A172 (cell line): ENCODE measurements around the gene C1orf87. TPM values are rescaled to one million over a fixed set of nuclear protein-coding genes. Genes with fewer than 3 reads are reported as not detected.

Experiments used
- DNase-seq: peaks from one replicate; pipeline ENCODE4 v3.0.0-alpha.2; 2015; ENCODE audit warnings: low spot score
- total RNA-seq: library from RNA; depleted of rRNA; stranded (reverse); fragments of >200 nt; shearing (Covaris generic); gene quantifications from 2 replicates; pipeline ENCODE4 v1.2.3, GENCODE V29; 2014

Gene C1orf87
- total RNA-seq, 1 experiment from 2014 or later: not detected

- no peak for DNase-seq
These were observed 14.1 kb downstream of the C1orf87 start for GRCh38 chr1:60059468-60059867.

- no peak for DNase-seq
These were observed 18.2 kb downstream of the C1orf87 start for GRCh38 chr1:60055336-60055735.

- DNase-seq: no peak
These were observed 19.2 kb downstream of the C1orf87 start for GRCh38 chr1:60054374-60054773.

GRCh38 chr1:60052601-60053000, 21.0 kb downstream of the C1orf87 start:
- DNase-seq: no peak

- no peak for DNase-seq
These were observed 22.4 kb downstream of the C1orf87 start for GRCh38 chr1:60051191-60051590.

- DNase-seq: no peak
These were observed 24.4 kb downstream of the C1orf87 start for GRCh38 chr1:60049188-60049587.

- no peak for DNase-seq
These were observed 28.7 kb downstream of the C1orf87 start for GRCh38 chr1:60044881-60045280.

- no peak for DNase-seq
These were observed 31.8 kb downstream of the C1orf87 start for GRCh38 chr1:60041783-60042182.

GRCh38 chr1:60037669-60038068, 35.9 kb downstream of the C1orf87 start:
- DNase-seq: no peak

- no peak for DNase-seq
These were observed 36.6 kb downstream of the C1orf87 start for GRCh38 chr1:60036856-60037460.

- DNase-seq: no peak
These were observed 37.6 kb downstream of the C1orf87 start for GRCh38 chr1:60035921-60036320.

GRCh38 chr1:60034999-60035398, 38.6 kb downstream of the C1orf87 start:
- DNase-seq: no peak

GRCh38 chr1:60033066-60033465, 40.5 kb downstream of the C1orf87 start:
- no peak for DNase-seq

- no peak for DNase-seq
These were observed 42.4 kb downstream of the C1orf87 start for GRCh38 chr1:60031146-60031545.

- DNase-seq: no peak
These were observed 48.0 kb downstream of the C1orf87 start for GRCh38 chr1:60025552-60025951.

GRCh38 chr1:60017508-60018205, 55.9 kb downstream of the C1orf87 start:
- DNase-seq: no peak

GRCh38 chr1:60010690-60011089, 62.9 kb downstream of the C1orf87 start:
- no peak for DNase-seq

- no peak for DNase-seq
These were observed 65.1 kb downstream of the C1orf87 start for GRCh38 chr1:60008500-60008899.

GRCh38 chr1:60000625-60001024, 72.9 kb downstream of the C1orf87 start:
- no peak for DNase-seq

- no peak for DNase-seq
These were observed 73.8 kb downstream of the C1orf87 start for GRCh38 chr1:59999746-60000145.

GRCh38 chr1:59999006-59999405, 74.6 kb downstream of the C1orf87 start:
- no peak for DNase-seq

- no peak for DNase-seq
These were observed 76.0 kb downstream of the C1orf87 start for GRCh38 chr1:59997479-59998115.
